Mesodermal cell (in vitro differentiated cells): ENCODE measurements around the gene VGLL4.
A peak's percentile ranks its signal among the peaks of the same experiment; 100 is the strongest.
"Not testable (repeated sequence)": the region's sequence is repeated elsewhere in the genome, so short reads cannot be mapped to it uniquely, and the experiment has no call there.

Experiments
- H3K27ac ChIP-seq: 2 replicates; pipeline ENCODE4 v1.7.0; 2013; ENCODE audit warnings: mild to moderate bottlenecking, low read depth, low read length, moderate library complexity; ENCODE audit not compliant: severe bottlenecking
- H3K36me3 ChIP-seq: 2 replicates; pipeline ENCODE4 v1.7.1; 2013; ENCODE audit warnings: mild to moderate bottlenecking, low read length, moderate library complexity; ENCODE audit not compliant: control insufficient read depth, insufficient read depth
- H3K4me1 ChIP-seq: one replicate; pipeline ENCODE4 v1.7.1; 2013; ENCODE audit warnings: mild to moderate bottlenecking, low read length; ENCODE audit not compliant: insufficient read depth, control insufficient read depth, poor library complexity, severe bottlenecking
- H3K4me3 ChIP-seq: 2 replicates; pipeline ENCODE4 v1.7.0; 2013; ENCODE audit warnings: low read length, control low read depth, mild to moderate bottlenecking; ENCODE audit not compliant: insufficient read depth, poor library complexity, severe bottlenecking; ENCODE audit errors: extremely low read depth
- H3K9me3 ChIP-seq: 2 replicates; pipeline ENCODE4 v1.7.1; 2013; ENCODE audit warnings: mild to moderate bottlenecking, low read length, moderate library complexity; ENCODE audit not compliant: control insufficient read depth
- WGBS, 2 experiments: methylation state at CpG; one replicate each; pipeline ENCODE4 v1.1.5; 2013; ENCODE audit warnings: missing lambda C conversion rate in 2 of 2; ENCODE audit not compliant: insufficient coverage in 2 of 2; 5-methylcytosine and 5-hydroxymethylcytosine counted together

VGLL4 gene

DNA sequence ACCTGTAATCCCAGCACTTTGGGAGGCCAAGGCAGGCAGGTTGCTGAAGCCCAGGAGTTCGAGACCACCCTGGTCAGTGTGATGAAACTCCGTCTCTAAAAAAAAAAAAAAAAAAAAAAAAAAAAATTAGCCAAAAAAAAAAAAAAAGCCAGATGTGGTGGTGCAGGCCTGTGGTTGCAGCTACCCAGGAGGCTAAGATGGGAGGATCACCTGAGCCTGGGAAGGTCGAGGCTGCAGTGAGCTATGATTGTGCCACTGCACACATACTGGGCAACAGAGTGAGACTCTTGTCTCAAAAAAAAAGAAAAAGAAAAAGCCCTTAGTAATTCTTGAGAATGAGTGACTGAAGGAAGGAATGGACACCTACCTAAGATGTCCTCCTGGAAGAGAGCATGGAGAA lies 105.1 kb downstream of the VGLL4 start:
- Histone ChIP-seq H3K36me3 (no peaks in the 10 kb centered on the region), H3K27ac (no peak overlapping the region), H3K4me3 (no peak overlapping the region), H3K4me1 (peaks cover 2% of the 10 kb centered on the region), H3K9me3 (no peaks in the 10 kb centered on the region)
- WGBS, 2 experiments: 100% methylated on average over 1 of the region's 3 CpGs; no CpG with 5 or more reads in 1 of the 2 experiments

GRCh38 chr3:11536936-11537612 lies 106.6 kb downstream of the VGLL4 start:
- no peak overlapping the region for H3K27ac ChIP-seq
- peaks cover 2% of the 10 kb centered on the region for H3K4me1 ChIP-seq
- H3K4me3 ChIP-seq: no peak overlapping the region
- H3K36me3 ChIP-seq: no peaks in the 10 kb centered on the region
- 92 to 94% methylated on average over 9 of the region's 12 CpGs for WGBS, 2 experiments
- no peaks in the 10 kb centered on the region for H3K9me3 ChIP-seq

- Histone ChIP-seq H3K9me3 (no peaks in the 10 kb centered on the region), H3K36me3 (no peaks in the 10 kb centered on the region), H3K4me3 (no peak overlapping the region), H3K4me1 (no peaks in the 10 kb centered on the region), H3K27ac (no peak overlapping the region)
- WGBS, 2 experiments: 92 to 97% methylated on average over 19 to 20 of the region's 23 CpGs
Measured at GRCh38 chr3:11536132-11536935, 107.4 kb downstream of the VGLL4 start.

GRCh38 chr3:11535243-11535960 lies 108.3 kb downstream of the VGLL4 start:
- Histone ChIP-seq H3K27ac (no peak overlapping the region), H3K9me3 (no peaks in the 10 kb centered on the region), H3K4me3 (no peak overlapping the region), H3K4me1 (no peaks in the 10 kb centered on the region), H3K36me3 (no peaks in the 10 kb centered on the region)
- 82 to 90% methylated on average over 10 to 13 of the region's 13 CpGs for WGBS, 2 experiments

DNA sequence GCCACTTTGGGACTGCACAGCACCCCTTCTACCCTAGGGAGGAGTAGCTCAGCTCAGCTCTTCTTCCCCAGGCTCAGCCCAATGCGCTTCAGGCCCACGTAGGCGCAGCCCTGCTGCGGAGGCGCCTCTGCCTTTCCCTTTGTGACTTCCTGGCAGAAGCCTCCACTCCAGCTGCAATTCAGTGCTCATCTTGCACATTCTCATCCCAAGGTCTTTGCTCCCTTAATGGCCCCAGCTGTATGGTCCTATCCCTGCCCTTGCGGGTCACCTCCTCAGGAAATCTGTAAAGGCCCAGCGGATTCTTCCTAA lies 109.0 kb downstream of the VGLL4 start:
- Histone ChIP-seq H3K4me1 (peaks cover 6% of the 10 kb centered on the region), H3K27ac (no peak overlapping the region), H3K36me3 (no peaks in the 10 kb centered on the region), H3K9me3 (no peaks in the 10 kb centered on the region), H3K4me3 (no peak overlapping the region)
- 98 to 100% methylated on average over 5 to 7 of the region's 7 CpGs for WGBS, 2 experiments

- 93 to 95% methylated on average over 20 to 21 of the region's 21 CpGs for WGBS, 2 experiments
Measured at GRCh38 chr3:11534011-11534792, 109.5 kb downstream of the VGLL4 start.

GRCh38 chr3:11532931-11533391 lies 110.8 kb downstream of the VGLL4 start:
- Histone ChIP-seq H3K4me3 (no peak overlapping the region), H3K4me1 (peaks cover 12% of the 10 kb centered on the region), H3K36me3 (no peaks in the 10 kb centered on the region), H3K27ac (no peak overlapping the region), H3K9me3 (no peaks in the 10 kb centered on the region)
- WGBS, 2 experiments: 92 to 94% methylated on average over 7 of the region's 9 CpGs

More at GRCh38 chr3:11534011-11534792, 109.5 kb downstream of the VGLL4 start:
- peaks cover 11% of the 10 kb centered on the region for H3K4me1 ChIP-seq
- no peak overlapping the region for H3K27ac ChIP-seq
- H3K4me3 ChIP-seq: no peak overlapping the region
- no peaks in the 10 kb centered on the region for H3K9me3 ChIP-seq
- H3K36me3 ChIP-seq: no peaks in the 10 kb centered on the region

DNA sequence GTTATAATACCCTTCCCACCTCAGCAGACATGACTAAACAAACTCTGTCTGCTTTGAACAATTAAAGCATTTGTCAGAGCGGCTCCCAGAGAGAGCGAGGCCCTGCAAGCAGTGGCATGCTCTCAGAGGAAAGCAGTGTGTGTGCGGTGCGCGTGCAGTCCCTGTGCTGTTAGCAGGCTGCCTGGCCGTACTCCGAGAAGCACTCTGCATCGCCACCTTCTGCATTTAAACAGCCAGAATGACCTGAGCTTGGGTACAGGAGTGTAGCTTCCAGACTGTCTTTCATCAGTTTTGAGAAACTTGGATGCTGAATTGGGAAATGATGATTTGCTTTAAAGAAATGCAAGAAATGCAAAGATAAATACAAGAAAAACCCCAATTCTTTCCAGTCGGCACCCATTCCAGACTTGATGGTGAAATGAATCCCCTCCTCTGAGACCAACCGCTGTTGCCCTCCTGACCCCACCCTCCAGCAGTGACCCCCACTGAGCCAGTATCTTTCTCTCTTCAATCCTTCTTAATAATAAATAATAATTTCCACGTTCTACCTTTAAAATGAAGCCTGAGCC lies 113.5 kb downstream of the VGLL4 start:
- Histone ChIP-seq H3K4me3 (no peak overlapping the region), H3K9me3 (peaks cover 4% of the 10 kb centered on the region), H3K27ac (peak overlapping the region; percentile 64), H3K4me1 (peaks cover 12% of the 10 kb centered on the region), H3K36me3 (no peaks in the 10 kb centered on the region)
- 89% methylated on average over 11 of the region's 11 CpGs for WGBS, 2 experiments

DNA sequence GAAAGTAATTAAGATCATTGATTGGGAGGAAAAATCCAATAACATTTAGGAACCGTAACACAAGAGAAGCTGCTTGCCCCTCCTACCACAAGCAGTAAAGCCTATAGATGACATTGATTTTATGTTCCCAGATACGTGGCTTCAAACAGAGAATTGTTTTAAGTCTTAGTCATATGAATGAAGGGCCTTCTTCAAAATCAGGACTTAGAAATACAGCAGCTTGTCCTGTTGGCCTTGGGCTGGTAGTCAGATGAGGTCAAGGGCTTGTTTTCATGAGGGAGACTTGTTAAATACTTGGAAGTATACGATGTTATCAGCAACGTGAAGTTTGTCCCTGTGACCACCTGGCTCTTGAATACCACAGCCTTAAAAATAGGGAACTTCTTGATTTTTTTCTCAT lies 114.4 kb downstream of the VGLL4 start:
- Histone ChIP-seq H3K4me3 (no peak overlapping the region), H3K4me1 (peaks cover 12% of the 10 kb centered on the region), H3K9me3 (peaks cover 4% of the 10 kb centered on the region), H3K27ac (no peak overlapping the region), H3K36me3 (no peaks in the 10 kb centered on the region)
- 87 to 94% methylated on average over 3 of the region's 4 CpGs for WGBS, 2 experiments

DNA sequence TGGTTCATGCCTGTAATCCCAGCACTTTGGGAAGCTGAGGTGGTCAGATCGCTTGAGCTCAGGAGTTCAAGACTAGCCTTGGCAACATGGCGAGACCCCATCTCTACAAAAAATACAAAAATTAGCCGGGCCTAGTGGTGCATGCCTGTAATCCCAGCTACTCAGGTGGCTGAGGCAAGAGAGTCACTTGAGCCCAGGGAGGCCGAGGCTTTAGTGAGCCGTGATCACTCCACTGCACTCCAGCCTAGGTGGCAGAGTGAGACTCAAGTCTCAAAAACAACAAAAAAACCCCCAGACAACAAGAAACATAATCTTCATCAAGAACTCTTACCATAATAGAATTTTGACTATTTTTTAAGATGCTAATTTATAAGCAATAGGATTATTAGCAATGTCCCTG lies 117.6 kb downstream of the VGLL4 start:
- H3K36me3 ChIP-seq, H3K9me3 ChIP-seq, H3K27ac ChIP-seq, H3K4me3 ChIP-seq: not testable (repeated sequence)
- WGBS, 2 experiments: 93 to 98% methylated on average over 4 to 5 of the region's 5 CpGs
- peaks cover 16% of the 10 kb centered on the region for H3K4me1 ChIP-seq
